Small intestine (tissue), 7 donors: Measurements from ENCODE around the gene DTX1. TPM values are rescaled to one million over a fixed set of nuclear protein-coding genes. Genes with fewer than 3 reads are reported as not detected.
A peak's percentile ranks its signal among the peaks of the same experiment; 100 is the strongest.

Experiments
- DNase-seq, 2 donors: peaks; one replicate each; pipeline versions ENCODE4 v3.0.0 to v3.0.0-alpha.2; 2013
- FAIRE-seq: peaks from 2 replicates; lab custom pipeline; 2012; peaks lifted over from hg19 to GRCh38; lab: Jason Lieb, UNC
- H3K27ac ChIP-seq, 3 donors: one replicate each; pipeline ENCODE4 v1.5.1; 2013; ENCODE audit warnings: low read length in 2 of 3, mild to moderate bottlenecking in 2 of 3, control low read depth in 1 of 3, inconsistent platforms in 1 of 3, low read depth in 1 of 3, moderate library complexity in 1 of 3
- H3K27me3 ChIP-seq, 3 donors: one replicate each; pipeline ENCODE4 v1.6.1; 2013; ENCODE audit warnings: low read length in 3 of 3, inconsistent platforms in 1 of 3; ENCODE audit not compliant: control insufficient read depth in 3 of 3, insufficient read depth in 3 of 3
- H3K36me3 ChIP-seq, 3 donors: one replicate each; pipeline ENCODE4 v1.6.1; 2013; ENCODE audit warnings: low read length in 3 of 3, inconsistent platforms in 1 of 3, low read depth in 1 of 3, mild to moderate bottlenecking in 1 of 3, moderate library complexity in 1 of 3; ENCODE audit not compliant: control insufficient read depth in 3 of 3, insufficient read depth in 2 of 3
- H3K4me1 ChIP-seq, 3 donors: one replicate each; pipeline ENCODE4 v1.6.1; 2013; ENCODE audit warnings: low read length in 2 of 3, inconsistent platforms in 1 of 3, low read depth in 1 of 3, mild to moderate bottlenecking in 1 of 3, moderate library complexity in 1 of 3; ENCODE audit not compliant: control insufficient read depth in 3 of 3, insufficient read depth in 2 of 3
- H3K4me3 ChIP-seq, 3 donors: one replicate each; pipeline ENCODE4 v1.5.1; 2013; ENCODE audit warnings: low read length in 3 of 3, control low read depth in 1 of 3, inconsistent platforms in 1 of 3, low read depth in 1 of 3, mild to moderate bottlenecking in 1 of 3, moderate library complexity in 1 of 3
- H3K9me3 ChIP-seq, 2 donors: one replicate each; pipeline ENCODE4 v1.6.1; 2013; ENCODE audit warnings: low read depth in 1 of 2, low read length in 1 of 2; ENCODE audit not compliant: control insufficient read depth in 2 of 2, insufficient read depth in 1 of 2
- WGBS, 3 donors: extraction: QIAGEN DNeasy Blood & Tissue Kit; methylation state at CpG; one replicate each; pipeline ENCODE4 v1.1.7; 2013; 5-methylcytosine and 5-hydroxymethylcytosine counted together
- polyA plus RNA-seq, 4 donors: library from polyadenylated mRNA; stranded (reverse) in 3 of 4; unstranded in 1 of 4; fragments of 200-250 nt in 3 of 4; fragments of 120-200 nt in 1 of 4; gene quantifications; one replicate each; pipeline versions ENCODE4 v1.2.1 to v1.2.3, GENCODE V29; 2013
- donor health status: healthy with polysubstance abuse.
- donor health status: control.
- donor health status: control.
- donor health status: Bipolar disorder and iron deficiency.
- donor health status: healthy.

The DTX1 gene
- polyA plus RNA-seq, 4 donors = 0.45 to 4.8 (median 4.2) TPM

DNA sequence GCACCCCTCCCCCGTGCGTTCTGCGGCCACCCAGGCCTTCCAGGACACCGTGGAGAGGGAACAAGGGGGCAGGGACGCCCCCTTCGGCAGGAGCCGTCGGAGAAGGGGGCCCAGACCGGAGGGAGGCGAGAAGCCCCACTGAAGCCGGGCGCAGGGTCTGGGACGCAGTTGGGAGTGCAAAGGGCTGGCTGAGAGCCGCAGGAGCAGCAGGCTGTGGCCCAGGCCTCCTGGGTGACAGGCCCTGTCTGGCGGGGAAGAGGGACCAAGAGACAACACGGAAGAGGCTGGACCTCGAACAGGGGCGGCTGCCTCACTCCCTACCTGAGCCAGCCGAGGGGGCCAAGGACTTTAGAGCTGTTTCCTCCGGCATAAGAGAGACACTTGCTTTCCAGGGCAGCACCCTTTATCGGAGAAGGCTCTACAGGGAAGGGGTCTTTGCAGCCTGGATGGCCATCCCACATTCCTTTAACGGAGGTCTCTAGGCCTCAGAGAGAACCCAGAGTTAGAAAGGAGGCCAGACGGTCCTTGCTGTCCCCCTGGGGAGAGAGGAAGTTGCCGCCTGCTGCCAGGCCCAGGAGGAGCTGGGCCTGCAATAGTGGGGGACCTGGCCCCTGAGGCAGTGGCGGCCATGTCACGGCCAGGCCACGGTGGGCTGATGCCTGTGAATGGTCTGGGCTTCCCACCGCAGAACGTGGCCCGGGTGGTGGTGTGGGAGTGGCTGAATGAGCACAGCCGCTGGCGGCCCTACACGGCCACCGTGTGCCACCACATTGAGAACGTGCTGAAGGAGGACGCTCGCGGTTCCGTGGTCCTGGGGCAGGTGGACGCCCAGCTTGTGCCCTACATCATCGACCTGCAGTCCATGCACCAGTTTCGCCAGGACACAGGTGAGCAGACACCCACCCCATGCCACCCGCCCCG is 1.3 kb downstream of the DTX1 start:
- no peaks in the 10 kb centered on the region for H3K4me1 ChIP-seq
- no peaks in the 10 kb centered on the region for H3K9me3 ChIP-seq
- H3K27ac ChIP-seq = no peak overlapping the region
- peaks cover 0 to 34% (median 2%) of the 10 kb centered on the region in 3 donors for H3K27me3 ChIP-seq
- H3K36me3 ChIP-seq = no peaks in the 10 kb centered on the region
- DNase-seq (no peak), FAIRE-seq (no peak)
- peak overlapping the region; percentile 5 to 51 (median 50) for H3K4me3 ChIP-seq
- WGBS, 3 donors = 51 to 58% (median 57%) methylated on average over 44 of the region's 44 CpGs

DNA sequence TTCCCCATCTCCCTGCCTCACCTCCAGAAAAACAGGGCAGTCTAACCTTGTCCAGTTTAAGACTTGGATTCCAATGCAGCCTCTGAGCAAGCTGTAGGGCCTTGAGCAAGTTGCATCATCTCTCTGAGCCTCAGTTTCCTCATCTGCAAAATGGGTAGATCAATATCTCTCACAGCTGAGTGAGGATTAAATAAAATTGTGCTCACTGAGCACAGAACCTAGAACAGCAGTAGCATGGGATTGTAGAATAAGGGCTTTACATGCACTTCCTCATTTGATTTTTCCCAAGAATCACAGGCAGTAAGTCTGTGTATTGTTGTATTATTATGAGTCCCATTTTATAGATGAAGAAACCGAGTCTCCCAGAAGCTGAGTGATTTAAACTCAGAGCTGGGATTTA is 2.0 kb downstream of the DTX1 start:
- 84 to 90% (median 88%) methylated on average over 1 of the region's 1 CpG for WGBS, 3 donors
- no peak for DNase-seq
- no peaks in the 10 kb centered on the region for H3K4me1 ChIP-seq
- peak overlapping the region in 1 of 3 donors; percentile 51 for H3K4me3 ChIP-seq
- H3K27me3 ChIP-seq = peaks cover 0 to 34% (median 0%) of the 10 kb centered on the region in 3 donors
- H3K27ac ChIP-seq = no peak overlapping the region
- no peaks in the 10 kb centered on the region for H3K36me3 ChIP-seq
- no peaks in the 10 kb centered on the region for H3K9me3 ChIP-seq
- no peak for FAIRE-seq

GRCh38 chr12:113059071-113059595 is 2.6 kb downstream of the DTX1 start:
- Histone ChIP-seq H3K4me1 (no peaks in the 10 kb centered on the region), H3K27me3 (peaks cover 0 to 34% (median 0%) of the 10 kb centered on the region in 3 donors), H3K27ac (no peak overlapping the region), H3K36me3 (no peaks in the 10 kb centered on the region), H3K9me3 (no peaks in the 10 kb centered on the region), H3K4me3 (no peak overlapping the region)
- WGBS, 3 donors = 68 to 83% (median 70%) methylated on average over 8 of the region's 8 CpGs
- no peak for FAIRE-seq
- DNase-seq = no peak

- DNase-seq (no peak), FAIRE-seq (no peak)
- peaks cover 0 to 25% (median 0%) of the 10 kb centered on the region in 3 donors for H3K27me3 ChIP-seq
- H3K4me3 ChIP-seq = no peak overlapping the region
- no peaks in the 10 kb centered on the region for H3K9me3 ChIP-seq
- no peak overlapping the region for H3K27ac ChIP-seq
- no peaks in the 10 kb centered on the region for H3K36me3 ChIP-seq
- 72 to 82% (median 80%) methylated on average over 7 of the region's 7 CpGs for WGBS, 3 donors
- no peaks in the 10 kb centered on the region for H3K4me1 ChIP-seq
Measured at GRCh38 chr12:113060336-113060960, 3.9 kb downstream of the DTX1 start.

GRCh38 chr12:113061061-113061694 is 4.6 kb downstream of the DTX1 start:
- FAIRE-seq = no peak
- no peak for DNase-seq
- Histone ChIP-seq H3K4me1 (no peaks in the 10 kb centered on the region), H3K9me3 (no peaks in the 10 kb centered on the region), H3K36me3 (no peaks in the 10 kb centered on the region), H3K27ac (no peak overlapping the region), H3K27me3 (peaks cover 0 to 17% (median 0%) of the 10 kb centered on the region in 3 donors), H3K4me3 (no peak overlapping the region)
- 67 to 68% (median 67%) methylated on average over 10 of the region's 10 CpGs for WGBS, 3 donors

GRCh38 chr12:113062502-113063395 is 6.2 kb downstream of the DTX1 start:
- DNase-seq (no peak), FAIRE-seq (no peak)
- WGBS, 3 donors = 62 to 70% (median 63%) methylated on average over 22 to 23 of the region's 23 CpGs
- no peaks in the 10 kb centered on the region for H3K36me3 ChIP-seq
- no peak overlapping the region for H3K4me3 ChIP-seq
- H3K27me3 ChIP-seq = peaks cover 0 to 8% (median 0%) of the 10 kb centered on the region in 3 donors
- no peaks in the 10 kb centered on the region for H3K4me1 ChIP-seq
- H3K27ac ChIP-seq = no peak overlapping the region
- H3K9me3 ChIP-seq = no peaks in the 10 kb centered on the region

DNA sequence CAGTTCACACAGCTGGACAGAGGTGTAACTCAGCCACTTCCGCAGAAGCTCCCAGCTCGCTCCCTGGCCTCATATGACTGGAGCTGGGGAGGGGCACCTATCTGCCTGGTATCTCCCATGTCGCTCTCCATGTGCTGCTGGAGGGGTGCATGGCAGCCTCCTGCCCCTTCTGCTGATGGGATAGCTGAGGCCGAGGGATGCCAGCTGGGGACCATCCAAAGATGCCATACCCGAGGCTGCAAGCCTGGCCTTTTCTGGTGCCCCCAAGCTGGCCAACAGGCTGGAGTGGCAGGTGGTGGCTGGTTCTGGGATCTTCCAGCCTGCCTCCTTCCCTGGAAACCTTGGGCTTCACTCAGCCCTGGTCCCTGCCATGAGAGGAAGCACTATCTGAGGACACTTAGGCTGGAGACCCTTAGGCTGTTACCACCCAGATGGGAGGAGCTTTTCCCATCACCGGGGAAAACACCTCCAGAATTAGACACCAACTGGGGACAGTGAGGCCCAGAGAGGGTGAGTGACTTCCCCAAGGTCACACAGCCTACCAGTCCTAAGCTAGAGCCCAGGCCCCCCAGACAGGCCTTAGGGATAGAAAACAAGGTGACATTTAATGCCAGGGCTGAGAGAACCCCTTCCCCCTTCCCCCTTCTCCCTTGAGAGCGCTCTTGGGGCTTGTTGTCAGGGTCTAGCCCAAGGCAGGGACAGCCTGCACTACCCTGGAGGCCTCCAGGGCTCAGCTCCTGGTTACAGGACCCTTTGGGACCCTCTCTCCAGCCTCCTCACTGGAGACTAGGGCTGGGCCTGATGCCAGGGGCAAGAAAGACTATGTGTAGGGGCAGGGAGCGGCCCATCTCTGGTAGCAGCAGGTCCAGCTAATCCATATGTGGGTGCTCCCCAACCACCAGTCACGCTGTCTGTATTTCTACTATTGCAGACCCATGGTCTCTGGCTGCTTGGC is 7.1 kb downstream of the DTX1 start:
- FAIRE-seq (no peak), DNase-seq (no peak)
- no peak overlapping the region for H3K4me3 ChIP-seq
- WGBS, 3 donors = 67 to 80% (median 78%) methylated on average over 7 to 9 of the region's 9 CpGs
- H3K27ac ChIP-seq = no peak overlapping the region
- H3K36me3 ChIP-seq = no peaks in the 10 kb centered on the region
- no peaks in the 10 kb centered on the region for H3K4me1 ChIP-seq
- no peaks in the 10 kb centered on the region for H3K27me3 ChIP-seq
- no peaks in the 10 kb centered on the region for H3K9me3 ChIP-seq
